ENCODE measurements around the gene CCDC181.
"Not testable (repeated sequence)": the region's sequence is repeated elsewhere in the genome, so short reads cannot be mapped to it uniquely, and the experiment has no call there.

- TF ChIP-seq SUZ12 (IDR thresholded peaks at IDR 0.05); ELF4 (IDR thresholded peaks at IDR 0.05); LEF1 (IDR thresholded peaks at IDR 0.05; ENCODE audit: borderline replicate concordance); SP1 (IDR thresholded peaks at IDR 0.05); L3MBTL2 (conservative IDR thresholded peaks at IDR 0.05); CTBP1 (IDR thresholded peaks at IDR 0.05; ENCODE audit: borderline replicate concordance); FOXM1 (IDR thresholded peaks at IDR 0.05; ENCODE audit: borderline replicate concordance); NFRKB (IDR thresholded peaks at IDR 0.05): not testable (repeated sequence)
Measured at GRCh38 chr1:169402578-169402977, 24.7 kb downstream of the CCDC181 start.

All from HEK293T (cell line).